HG02763 (cell line): ENCODE data around the gene NMT2.

Experiments
- ATAC-seq: cut with Tn5 transposase; IDR thresholded peaks from one replicate; pipeline ENCODE4 v1.9.1; 2021; ENCODE audit warnings: mild to moderate bottlenecking, moderate library complexity; ENCODE audit not compliant: unreplicated experiment

The NMT2 gene

GRCh38 chr10:15097011-15097812 lies 71.3 kb downstream of the NMT2 start, which contains the start of gene RPP38:
RPP38 (plus strand) TSS chr10:15097355; CDS start chr10:15103315, 5,960 bp downstream.
- ATAC-seq, result peak; percentile 88

GRCh38 chr10:15096661-15097010 lies 71.9 kb downstream of the NMT2 start:
- peak; percentile 16 for ATAC-seq

GRCh38 chr10:15092855-15093408 lies 75.6 kb downstream of the NMT2 start:
- ATAC-seq, result no peak

- no peak for ATAC-seq
Measured at GRCh38 chr10:15091418-15091817, 77.1 kb downstream of the NMT2 start.

GRCh38 chr10:15088428-15089261 lies 79.8 kb downstream of the NMT2 start, which contains the start of gene ACBD7:
ACBD7 (minus strand) TSS chr10:15088776; CDS start chr10:15088728, 48 bp downstream.
- peak; percentile 99 for ATAC-seq

- ATAC-seq, result no peak
Measured at GRCh38 chr10:15084502-15084922, 84.0 kb downstream of the NMT2 start.

- no peak for ATAC-seq
Measured at GRCh38 chr10:15083674-15084501, 84.6 kb downstream of the NMT2 start.

- no peak for ATAC-seq
Measured at GRCh38 chr10:15075421-15075820, 93.1 kb downstream of the NMT2 start.

GRCh38 chr10:15072358-15072757 lies 96.1 kb downstream of the NMT2 start:
- ATAC-seq, result no peak

GRCh38 chr10:15069230-15069629 lies 99.3 kb downstream of the NMT2 start:
- no peak for ATAC-seq

GRCh38 chr10:15068802-15069201 lies 99.7 kb downstream of the NMT2 start:
- ATAC-seq, result no peak

GRCh38 chr10:15067154-15067553 lies 101.3 kb downstream of the NMT2 start:
- no peak for ATAC-seq

- no peak for ATAC-seq
Measured at GRCh38 chr10:15060638-15061037, 107.9 kb downstream of the NMT2 start.

- ATAC-seq, result no peak
Measured at GRCh38 chr10:15059914-15060313, 108.6 kb downstream of the NMT2 start.

- no peak for ATAC-seq
Measured at GRCh38 chr10:15058689-15059088, 109.8 kb downstream of the NMT2 start.
